HepG2 (cell line): ENCODE data around the gene XK. TPM values are rescaled to one million over a fixed set of nuclear protein-coding genes. Genes with fewer than 3 reads are reported as not detected.

Experiments
- ATAC-seq: fragments of 200-7000 bp; cut with Tn5 transposase; 3 replicates; pipeline ENCODE4 v1.9.1; 2020; ENCODE audit warnings: mild to moderate bottlenecking, moderate library complexity
- BruUV-seq: library from RNA; stranded (reverse); fragments of 400-500 nt; replicated peaks from 2 replicates; lab custom pipeline; 2021; lab: Mats Ljungman, UMichigan
- CTCF ChIA-PET: fragments of 300-600 bp; formaldehyde crosslinking; extraction: SDS; loops from one replicate; lab custom pipeline; 2021; ENCODE audit warnings: low total read pairs, inconsistent platforms, low intra/inter-chr PET ratio; lab: Yijun Ruan, JAX
- POLR2A ChIA-PET: fragments of 350-600 bp; sonication (Branson Sonifier 250); formaldehyde crosslinking; loops from one replicate; lab custom pipeline; 2020; ENCODE audit warnings: antibody characterized with exemption, inconsistent platforms; lab: Yijun Ruan, JAX
- DNase-seq: peaks from one replicate; pipeline ENCODE4 v3.0.0-alpha.2; 2015; ENCODE audit warnings: low spot score
- FAIRE-seq: peaks from 3 replicates; lab custom pipeline; 2011; peaks lifted over from hg19 to GRCh38; lab: Jason Lieb, UNC
- H2AFZ ChIP-seq: one replicate; pipeline ENCODE4 v1.6.1; 2011; ENCODE audit warnings: low read length, inconsistent platforms
- H3K27ac ChIP-seq: fragments of 300-600 bp; 3 replicates; pipeline ENCODE4 v1.8.0; 2011; ENCODE audit warnings: mixed run types, mild to moderate bottlenecking, mixed read lengths, low read length, inconsistent platforms; ENCODE audit not compliant: insufficient read depth; ENCODE audit errors: extremely low read length
- H3K27me3 ChIP-seq, 2 experiments: fragments of 200-600 bp in 1 of 2; 2 replicates in 1 of 2; 3 replicates in 1 of 2; pipeline versions ENCODE4 v1.6.0 to v1.8.0; 2011; ENCODE audit warnings: low read length in 2 of 2, mild to moderate bottlenecking in 2 of 2, moderate library complexity in 2 of 2, inconsistent platforms in 1 of 2; ENCODE audit not compliant: insufficient read depth in 2 of 2, control insufficient read depth in 1 of 2
- H3K36me3 ChIP-seq, 2 experiments: fragments of 200-600 bp in 1 of 2; replicated peaks in 1 of 2; 2 replicates in 1 of 2; 3 replicates in 1 of 2; pipeline versions ENCODE4 v1.5.1 to v1.8.0; 2011; ENCODE audit warnings: low read length in 2 of 2, inconsistent platforms in 1 of 2; ENCODE audit not compliant: insufficient read depth in 2 of 2, control insufficient read depth in 1 of 2
- H3K4me1 ChIP-seq: 2 replicates; pipeline ENCODE4 v1.5.1; 2012; ENCODE audit warnings: low read length, inconsistent platforms; ENCODE audit not compliant: insufficient read depth
- H3K4me2 ChIP-seq: 2 replicates; pipeline ENCODE4 v1.6.0; 2011; ENCODE audit warnings: low read depth, low read length, inconsistent platforms
- H3K4me3 ChIP-seq, 3 experiments: fragments of 200-600 bp in 1 of 3; sonication (generic), shearing (Covaris generic) in 1 of 3; replicated peaks in 1 of 3; 2 replicates each; pipeline ENCODE4 v1.5.1; 2011 to 2016; ENCODE audit warnings: low read length in 3 of 3, inconsistent platforms in 2 of 3, low read depth in 2 of 3, mild to moderate bottlenecking in 2 of 3, control low read depth in 1 of 3, mixed read lengths in 1 of 3; ENCODE audit not compliant: insufficient read depth in 1 of 3
- H3K79me2 ChIP-seq: one replicate; pipeline ENCODE4 v1.6.1; 2011; ENCODE audit warnings: low read length, inconsistent platforms; ENCODE audit not compliant: insufficient read depth
- H3K9ac ChIP-seq: 2 replicates; pipeline ENCODE4 v1.6.0; 2011; ENCODE audit warnings: mild to moderate bottlenecking, low read depth, low read length, inconsistent platforms; ENCODE audit not compliant: insufficient read depth
- H3K9me3 ChIP-seq: 2 replicates; pipeline ENCODE4 v1.5.1; 2012; ENCODE audit warnings: mild to moderate bottlenecking, low read length
- H4K20me1 ChIP-seq: 2 replicates; pipeline ENCODE4 v1.6.0; 2011; ENCODE audit warnings: inconsistent platforms, mild to moderate bottlenecking, low read length, moderate library complexity; ENCODE audit not compliant: insufficient read depth
- KDM2A ChIP-seq: sonication (generic); formaldehyde crosslinking; IDR thresholded peaks from 2 replicates; pipeline ENCODE4 v1.4.0; 2020; ENCODE audit warnings: low read depth, missing genetic modification reagents, borderline replicate concordance
- NFKBIZ ChIP-seq: IDR thresholded peaks from 2 replicates; pipeline ENCODE4 v1.6.1; 2018; ENCODE audit warnings: missing genetic modification reagents, missing compliant biosample characterization
- SMYD3 ChIP-seq: sonication (generic); formaldehyde crosslinking; IDR thresholded peaks from 2 replicates; pipeline ENCODE4 v1.8.1; 2023; ENCODE audit warnings: mild to moderate bottlenecking, missing genetic modification reagents
- TIGD3 ChIP-seq: sonication (generic); formaldehyde crosslinking; IDR thresholded peaks from 2 replicates; pipeline ENCODE4 v1.5.1; 2020; ENCODE audit warnings: mild to moderate bottlenecking, missing genetic modification reagents, borderline replicate concordance
- ZBTB43 ChIP-seq: sonication (generic); formaldehyde crosslinking; conservative IDR thresholded peaks from 2 replicates; pipeline ENCODE4 v1.4.0; 2020; ENCODE audit warnings: missing genetic modification reagents
- ZHX1 ChIP-seq: sonication (generic); formaldehyde crosslinking; IDR thresholded peaks from 2 replicates; pipeline ENCODE4 v1.8.1; 2022; ENCODE audit warnings: low read depth, mild to moderate bottlenecking, missing genetic modification reagents
- ZNF253 ChIP-seq: sonication (generic); formaldehyde crosslinking; IDR thresholded peaks from 2 replicates; pipeline ENCODE4 v1.8.0; 2022; ENCODE audit warnings: mild to moderate bottlenecking, missing genetic modification reagents, borderline replicate concordance
- ZNF496 ChIP-seq: sonication (generic); formaldehyde crosslinking; IDR thresholded peaks from 2 replicates; pipeline ENCODE4 v1.8.1; 2023; ENCODE audit warnings: mild to moderate bottlenecking, moderate library complexity, missing genetic modification reagents; ENCODE audit not compliant: insufficient replicate concordance
- in situ Hi-C: cut with HindIII; loops from 2 replicates; pipeline ENCODE4 v1.10.0; 2017; ENCODE audit warnings: low pct_unique_long_range_greater_than_20kb; ENCODE audit not compliant: extremely low pct_ligation_motif_present
- intact Hi-C: fragments of 100-400 bp; cut with micrococcal nuclease; formaldehyde crosslinking; loops from one replicate; pipeline ENCODE4 v1.10.0; 2022; ENCODE audit not compliant: unreplicated experiment
- polyA plus RNA-seq, 8 experiments: library from polyadenylated mRNA; depleted of rRNA in 3 of 8; stranded (reverse) in 7 of 8; unstranded in 1 of 8; fragments of >200 nt; fragmentation: Illumina TruSeq in 4 of 8; extraction: Trizol in 4 of 8; gene quantifications; 2 replicates each; pipeline versions ENCODE4 v1.2.1 to v1.2.3, GENCODE V29; 2011 to 2016; ENCODE audit warnings: low read depth in 4 of 8, missing spikeins in 1 of 8, mixed read lengths in 1 of 8; ENCODE audit not compliant: insufficient read depth in 1 of 8
- total RNA-seq, 5 experiments: library from RNA; depleted of rRNA; stranded (reverse); fragments of >200 nt; fragmentation: Illumina TruSeq; extraction: Trizol; gene quantifications; 2 replicates each; pipeline ENCODE4 v1.2.3, GENCODE V29; 2016; ENCODE audit warnings: low read depth in 1 of 5
- TF ChIP-seq, protein P1 (sequence below): sonication (generic); formaldehyde crosslinking; IDR thresholded peaks from 2 replicates; pipeline ENCODE4 v1.5.1; 2020; ENCODE audit warnings: mild to moderate bottlenecking, missing genetic modification reagents, borderline replicate concordance
- TF ChIP-seq, protein P2 (sequence below): sonication (generic); formaldehyde crosslinking; IDR thresholded peaks from 2 replicates; pipeline ENCODE4 v1.4.0; 2020; ENCODE audit warnings: missing genetic modification reagents

The XK gene
- total and polyA plus RNA-seq, 2 of the 13 experiments (the other 11 are each of a cell fraction or from before 2014, with no cell fraction given): not detected

DNA sequence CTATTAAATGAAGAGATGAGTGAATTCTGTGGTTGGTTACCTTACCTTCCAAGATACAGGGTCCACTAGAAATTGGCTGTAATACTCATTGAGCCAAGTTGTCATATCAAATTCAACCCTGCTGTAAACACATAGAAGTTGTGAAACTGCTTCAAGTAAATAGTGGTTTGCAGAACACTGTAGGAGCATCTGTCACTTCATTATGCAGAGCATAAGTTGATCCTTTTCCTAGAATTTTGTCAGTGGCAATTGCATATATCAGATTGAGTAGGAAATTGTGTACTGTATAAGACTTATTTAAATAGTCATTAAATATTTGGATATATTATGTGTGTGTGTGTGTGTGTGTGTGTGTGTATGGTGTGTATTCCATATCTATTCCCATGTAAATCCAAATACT is 8.8 kb upstream of the XK start:
- no TSS peak for BruUV-seq
- in situ Hi-C loops: no loop called here
- Histone ChIP-seq H3K27ac (no peak overlapping the region), H3K9ac (no peak overlapping the region), H4K20me1 (no peaks in the 10 kb centered on the region), H3K9me3 (no peaks in the 10 kb centered on the region), H2AFZ (no peak overlapping the region), H3K36me3 (no peaks in the 10 kb centered on the region), H3K4me1 (no peaks in the 10 kb centered on the region), H3K4me2 (no peak overlapping the region), H3K79me2 (no peaks in the 10 kb centered on the region), H3K27me3 (no peaks in the 10 kb centered on the region), H3K4me3 (no peak overlapping the region)
- POLR2A ChIA-PET: no interaction called here
- intact Hi-C loops: no loop called here
- CTCF ChIA-PET: no interaction called here
- ATAC-seq (no peak), FAIRE-seq (no peak), DNase-seq (no peak)
- TF ChIP-seq ZHX1 (CRISPR knock-in tag) (no peak), ZBTB43 (CRISPR knock-in tag) (no peak), ZNF496 (CRISPR knock-in tag) (no peak), NFKBIZ (CRISPR knock-in tag) (no peak), ZNF253 (CRISPR knock-in tag) (no peak), SMYD3 (no peak), TIGD3 (CRISPR knock-in tag) (no peak), KDM2A (CRISPR knock-in tag) (no peak)
- TF ChIP-seq, protein P1, sequence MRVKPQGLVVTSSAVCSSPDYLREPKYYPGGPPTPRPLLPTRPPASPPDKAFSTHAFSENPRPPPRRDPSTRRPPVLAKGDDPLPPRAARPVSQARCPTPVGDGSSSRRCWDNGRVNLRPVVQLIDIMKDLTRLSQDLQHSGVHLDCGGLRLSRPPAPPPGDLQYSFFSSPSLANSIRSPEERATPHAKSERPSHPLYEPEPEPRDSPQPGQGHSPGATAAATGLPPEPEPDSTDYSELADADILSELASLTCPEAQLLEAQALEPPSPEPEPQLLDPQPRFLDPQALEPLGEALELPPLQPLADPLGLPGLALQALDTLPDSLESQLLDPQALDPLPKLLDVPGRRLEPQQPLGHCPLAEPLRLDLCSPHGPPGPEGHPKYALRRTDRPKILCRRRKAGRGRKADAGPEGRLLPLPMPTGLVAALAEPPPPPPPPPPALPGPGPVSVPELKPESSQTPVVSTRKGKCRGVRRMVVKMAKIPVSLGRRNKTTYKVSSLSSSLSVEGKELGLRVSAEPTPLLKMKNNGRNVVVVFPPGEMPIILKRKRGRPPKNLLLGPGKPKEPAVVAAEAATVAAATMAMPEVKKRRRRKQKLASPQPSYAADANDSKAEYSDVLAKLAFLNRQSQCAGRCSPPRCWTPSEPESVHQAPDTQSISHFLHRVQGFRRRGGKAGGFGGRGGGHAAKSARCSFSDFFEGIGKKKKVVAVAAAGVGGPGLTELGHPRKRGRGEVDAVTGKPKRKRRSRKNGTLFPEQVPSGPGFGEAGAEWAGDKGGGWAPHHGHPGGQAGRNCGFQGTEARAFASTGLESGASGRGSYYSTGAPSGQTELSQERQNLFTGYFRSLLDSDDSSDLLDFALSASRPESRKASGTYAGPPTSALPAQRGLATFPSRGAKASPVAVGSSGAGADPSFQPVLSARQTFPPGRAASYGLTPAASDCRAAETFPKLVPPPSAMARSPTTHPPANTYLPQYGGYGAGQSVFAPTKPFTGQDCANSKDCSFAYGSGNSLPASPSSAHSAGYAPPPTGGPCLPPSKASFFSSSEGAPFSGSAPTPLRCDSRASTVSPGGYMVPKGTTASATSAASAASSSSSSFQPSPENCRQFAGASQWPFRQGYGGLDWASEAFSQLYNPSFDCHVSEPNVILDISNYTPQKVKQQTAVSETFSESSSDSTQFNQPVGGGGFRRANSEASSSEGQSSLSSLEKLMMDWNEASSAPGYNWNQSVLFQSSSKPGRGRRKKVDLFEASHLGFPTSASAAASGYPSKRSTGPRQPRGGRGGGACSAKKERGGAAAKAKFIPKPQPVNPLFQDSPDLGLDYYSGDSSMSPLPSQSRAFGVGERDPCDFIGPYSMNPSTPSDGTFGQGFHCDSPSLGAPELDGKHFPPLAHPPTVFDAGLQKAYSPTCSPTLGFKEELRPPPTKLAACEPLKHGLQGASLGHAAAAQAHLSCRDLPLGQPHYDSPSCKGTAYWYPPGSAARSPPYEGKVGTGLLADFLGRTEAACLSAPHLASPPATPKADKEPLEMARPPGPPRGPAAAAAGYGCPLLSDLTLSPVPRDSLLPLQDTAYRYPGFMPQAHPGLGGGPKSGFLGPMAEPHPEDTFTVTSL (CRISPR knock-in tag): no peak
- TF ChIP-seq, protein P2, sequence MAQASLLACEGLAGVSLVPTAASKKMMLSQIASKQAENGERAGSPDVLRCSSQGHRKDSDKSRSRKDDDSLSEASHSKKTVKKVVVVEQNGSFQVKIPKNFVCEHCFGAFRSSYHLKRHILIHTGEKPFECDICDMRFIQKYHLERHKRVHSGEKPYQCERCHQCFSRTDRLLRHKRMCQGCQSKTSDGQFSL (CRISPR knock-in tag): no peak
